ENCODE measurements around the gene MBP.
"Not testable (repeated sequence)": the region's sequence is repeated elsewhere in the genome, so short reads cannot be mapped to it uniquely, and the experiment has no call there.

The MBP gene

DNA sequence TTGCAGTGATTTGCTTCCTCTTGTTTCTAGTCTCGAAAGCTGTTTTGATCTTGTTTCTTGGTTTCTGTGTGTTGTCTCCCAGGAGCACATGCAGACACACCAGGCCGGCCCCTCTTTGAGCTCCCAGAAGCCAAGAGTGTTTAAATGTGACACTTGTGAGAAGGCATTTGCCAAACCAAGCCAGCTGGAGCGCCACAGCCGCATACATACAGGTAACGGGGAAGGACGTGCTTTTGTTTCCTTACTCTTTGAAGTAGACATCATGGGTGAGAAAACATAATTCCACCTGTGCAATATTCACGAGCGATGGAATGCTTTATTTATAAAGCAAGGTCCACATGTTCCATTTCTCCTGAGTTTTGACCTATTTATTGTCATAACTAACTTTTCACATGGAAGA lies 173.0 kb downstream of the MBP start:
- no peak for DNase-seq

DNA sequence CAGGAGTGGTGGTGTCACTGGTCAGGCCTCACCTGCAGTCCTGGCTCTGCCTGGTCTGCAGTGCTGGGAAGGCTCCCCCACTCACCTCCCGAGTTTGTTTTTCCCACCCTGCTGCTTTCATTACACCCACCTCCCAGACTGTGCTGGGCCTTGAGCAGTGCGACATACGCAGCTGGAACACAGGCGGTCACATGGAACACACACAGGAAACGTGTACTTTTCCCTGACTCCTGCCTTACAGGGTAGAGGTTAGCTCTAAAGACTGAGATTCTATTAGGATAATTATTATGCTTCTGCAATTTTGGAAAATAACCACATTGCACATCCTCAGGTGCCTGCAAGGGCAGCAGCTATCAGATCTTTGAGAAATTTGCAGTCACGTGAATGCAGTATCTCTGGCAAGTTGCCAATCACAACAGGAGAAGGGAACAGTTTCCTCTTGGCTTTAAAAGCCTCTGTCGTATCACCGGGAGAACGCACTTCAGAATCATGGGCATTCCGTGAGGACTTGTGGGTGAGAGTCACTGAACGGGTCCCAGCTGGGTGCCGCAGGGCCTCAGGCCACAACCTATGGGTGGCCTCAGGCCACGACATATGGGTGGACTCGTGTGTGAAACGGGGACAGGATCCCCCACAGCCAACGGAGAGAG lies 173.8 kb downstream of the MBP start:
- DNase-seq: peak; percentile 64

- no peak for DNase-seq
These were observed 174.9 kb downstream of the MBP start for GRCh38 chr18:76957384-76958355.

DNA sequence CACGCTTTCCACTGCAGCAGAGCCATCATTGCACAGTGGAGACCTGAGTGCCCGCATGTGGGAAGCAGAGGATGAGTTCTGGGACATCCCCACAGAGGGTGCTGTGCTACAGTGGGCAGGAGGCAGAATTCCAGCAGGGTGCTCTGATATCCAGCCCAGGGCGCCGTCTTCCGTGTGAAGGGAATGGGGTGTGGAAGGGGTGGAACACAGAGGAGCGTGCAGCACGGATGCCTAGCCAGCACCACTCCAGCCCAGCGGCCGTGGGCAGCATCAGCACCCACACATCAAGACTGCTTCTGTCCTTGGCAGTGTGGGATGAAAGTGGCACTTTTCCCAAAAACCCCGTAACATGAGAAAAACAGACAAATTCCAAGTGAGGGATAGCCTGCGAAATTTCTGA lies 175.9 kb downstream of the MBP start:
- no peak for DNase-seq

DNA sequence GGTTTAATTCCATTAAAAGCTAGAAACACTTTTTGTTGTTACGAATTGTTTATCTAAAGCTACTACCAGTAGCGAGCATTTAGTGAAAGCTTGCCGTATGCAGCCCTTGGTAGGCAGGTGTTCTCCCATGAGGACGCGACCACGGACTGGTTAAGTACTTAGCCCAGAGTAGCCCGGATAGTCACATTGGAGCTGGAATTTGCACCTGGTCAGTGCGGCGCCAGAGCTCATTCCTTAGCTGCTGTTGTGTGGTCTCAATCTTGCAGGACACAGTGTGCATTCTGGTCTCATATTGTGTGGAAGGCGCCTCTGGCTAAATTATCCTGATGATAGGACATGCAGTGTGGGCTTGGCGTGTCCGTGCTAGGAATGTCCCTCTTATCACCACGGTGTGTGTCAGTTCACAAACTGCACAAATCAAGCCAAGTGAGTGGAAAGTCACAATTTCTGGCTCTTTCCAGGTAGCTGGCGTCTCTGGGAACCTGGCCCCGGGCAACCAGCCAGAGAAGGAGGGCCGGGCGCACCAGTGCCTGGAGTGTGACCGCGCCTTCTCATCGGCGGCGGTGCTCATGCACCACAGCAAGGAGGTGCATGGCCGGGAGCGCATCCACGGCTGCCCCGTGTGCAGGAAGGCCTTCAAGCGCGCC lies 176.9 kb downstream of the MBP start:
- DNase-seq: no peak

GRCh38 chr18:76953583-76954233 lies 178.9 kb downstream of the MBP start:
- peak; percentile 31 for DNase-seq

- no peak for DNase-seq
These were observed 179.4 kb downstream of the MBP start for GRCh38 chr18:76953156-76953555.

DNA sequence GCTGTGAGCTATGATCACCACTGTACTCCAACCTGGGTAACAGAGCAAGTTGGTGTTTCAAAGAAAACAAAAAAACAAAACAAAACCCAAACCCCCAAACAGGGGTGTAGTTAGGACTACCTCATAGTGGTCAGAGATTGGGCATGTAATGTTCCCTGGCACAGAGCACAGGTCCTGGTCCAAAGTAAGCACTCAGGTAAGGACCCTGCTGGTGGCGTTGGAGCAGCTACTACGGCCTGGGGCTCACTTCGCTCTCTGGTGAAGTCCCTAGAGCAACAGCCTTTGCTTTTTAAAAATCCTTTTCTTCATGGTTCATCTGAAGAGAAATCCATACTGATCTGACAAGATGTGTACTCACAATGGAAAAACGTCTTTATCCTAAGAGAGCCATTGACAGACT lies 179.8 kb downstream of the MBP start:
- no peak for DNase-seq

DNA sequence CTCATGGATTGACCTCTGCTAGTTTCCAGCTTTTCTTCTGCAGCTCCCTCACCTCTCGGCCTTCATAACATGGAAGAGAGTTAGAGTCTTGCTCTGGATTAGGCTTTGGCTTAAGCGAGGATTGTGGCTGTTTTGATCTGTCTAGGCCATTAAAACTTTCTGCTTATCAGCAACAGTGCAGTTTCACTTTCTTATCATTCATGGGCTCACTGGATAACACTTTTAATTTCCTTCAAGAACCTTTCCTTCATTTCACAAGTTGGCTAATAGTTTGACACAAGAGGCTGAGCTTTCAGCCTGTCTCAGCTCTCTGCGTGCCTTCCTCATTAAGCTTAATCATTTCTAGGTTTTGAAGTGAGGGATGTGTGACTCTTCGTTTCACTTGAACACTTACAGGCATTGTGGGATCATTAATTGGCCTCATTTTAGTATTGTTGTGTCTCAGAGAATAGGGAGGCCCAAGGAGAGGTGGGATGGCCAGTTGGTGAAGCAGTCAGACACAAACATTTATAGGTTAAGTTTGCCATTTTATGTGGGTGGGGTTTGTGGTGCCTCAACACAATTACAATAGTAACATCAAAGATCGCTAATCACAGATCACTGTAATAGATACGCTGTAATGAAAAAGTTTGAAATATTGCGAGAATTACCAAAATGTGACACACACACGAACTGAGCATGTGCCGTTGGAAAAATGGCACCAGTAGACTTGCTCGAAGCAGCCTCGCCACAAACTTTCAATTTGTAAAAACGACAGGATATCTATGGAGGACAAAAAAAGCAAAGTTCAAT lies 180.9 kb downstream of the MBP start:
- DNase-seq: no peak

- DNase-seq: no peak
These were observed 184.2 kb downstream of the MBP start for GRCh38 chr18:76948345-76948744.

DNA sequence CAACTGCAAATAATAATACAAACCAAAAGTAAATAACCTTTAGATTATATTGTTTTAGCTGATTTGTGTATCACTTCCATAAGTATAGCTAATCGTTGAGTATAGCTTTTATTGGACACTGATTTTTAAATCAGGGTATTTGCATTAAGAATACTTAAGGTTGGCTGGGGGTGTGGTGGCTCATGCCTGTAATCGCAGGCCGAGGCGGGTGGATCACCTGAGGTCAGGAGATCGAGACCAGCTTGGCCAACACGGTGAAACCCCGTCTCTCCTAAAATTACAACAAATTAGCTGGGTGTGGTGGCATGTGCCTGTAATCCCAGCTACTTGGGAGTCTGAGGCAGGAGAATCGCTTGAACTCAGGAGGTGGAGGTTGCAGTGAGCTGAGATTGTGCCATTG lies 188.2 kb downstream of the MBP start:
- DNase-seq: not testable (repeated sequence)

DNA sequence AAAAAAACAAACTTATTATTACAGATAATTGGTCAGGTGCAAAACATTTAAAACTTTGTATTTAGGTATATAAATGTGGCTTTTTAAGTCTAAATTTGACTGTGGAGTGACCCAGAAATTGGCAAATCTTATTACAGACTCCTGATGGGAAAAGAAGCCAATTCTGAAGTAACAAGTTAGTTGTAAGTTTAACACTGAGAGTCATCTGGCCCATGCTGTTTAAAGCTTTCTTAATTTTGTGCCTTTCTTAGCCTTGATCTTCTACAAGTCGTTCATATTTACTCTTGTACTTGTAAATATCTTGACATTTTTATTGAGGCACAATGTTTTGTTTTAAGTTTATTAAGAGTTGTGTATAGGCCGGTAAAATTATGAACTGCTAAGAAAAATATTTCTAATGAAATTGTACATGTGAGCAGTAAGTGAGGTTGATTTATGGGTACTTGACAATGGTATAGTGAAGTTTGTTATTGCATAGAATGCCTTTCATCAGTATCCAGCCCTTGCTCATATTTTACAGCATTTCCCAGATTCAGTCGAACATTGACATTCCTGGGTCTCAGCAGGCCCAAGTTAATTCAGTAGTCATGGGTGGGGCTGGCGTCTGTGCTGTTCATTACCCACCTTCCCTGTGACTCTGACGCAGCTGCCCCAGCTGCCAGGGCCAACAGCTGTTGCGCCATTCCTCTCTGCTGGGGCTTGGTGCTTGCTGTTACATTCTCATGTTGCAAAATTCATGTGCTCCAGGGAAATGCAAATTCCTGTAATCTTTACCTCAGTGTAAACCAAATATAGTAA lies 188.8 kb downstream of the MBP start:
- DNase-seq: no peak

DNA sequence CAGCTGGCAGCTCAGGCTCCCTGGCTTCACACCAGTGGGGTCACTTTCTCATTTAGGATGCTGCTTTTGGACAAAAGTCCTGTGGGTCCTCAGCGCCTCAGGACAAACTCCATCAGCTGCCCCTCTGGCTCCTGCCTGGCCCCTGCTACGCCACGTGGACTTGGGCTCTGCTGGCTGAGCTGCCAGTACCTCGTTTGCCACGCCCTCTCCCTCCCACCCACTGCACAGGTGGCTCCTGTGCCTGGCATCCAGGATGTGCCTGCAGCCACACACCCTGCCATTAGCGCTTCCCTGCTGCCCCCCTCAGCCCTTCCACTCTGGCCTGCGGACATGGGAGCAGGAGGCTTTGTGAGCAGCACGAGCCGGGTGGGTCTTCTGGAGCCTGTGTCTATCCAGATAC lies 191.3 kb downstream of the MBP start:
- peak; percentile 25 for DNase-seq

DNA sequence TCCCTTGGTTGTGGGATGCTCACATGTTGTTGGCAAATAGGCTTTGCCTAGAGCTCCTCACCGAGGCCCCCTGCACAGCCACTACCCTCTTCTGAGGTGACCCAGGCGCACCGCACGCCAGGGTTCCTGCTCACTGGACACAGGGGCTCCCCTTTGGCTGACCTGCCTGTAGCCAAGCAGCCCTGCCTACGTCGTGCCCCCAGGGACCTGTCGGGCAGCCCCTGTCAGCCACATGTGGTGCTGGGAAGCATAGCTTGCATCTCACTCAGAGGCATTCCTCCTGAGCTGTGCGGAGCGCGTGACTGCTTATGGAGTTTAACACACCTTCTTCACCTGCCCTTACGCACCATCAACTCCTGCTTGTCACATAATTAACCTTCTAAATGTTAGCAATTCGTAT lies 194.0 kb downstream of the MBP start:
- DNase-seq: no peak

DNA sequence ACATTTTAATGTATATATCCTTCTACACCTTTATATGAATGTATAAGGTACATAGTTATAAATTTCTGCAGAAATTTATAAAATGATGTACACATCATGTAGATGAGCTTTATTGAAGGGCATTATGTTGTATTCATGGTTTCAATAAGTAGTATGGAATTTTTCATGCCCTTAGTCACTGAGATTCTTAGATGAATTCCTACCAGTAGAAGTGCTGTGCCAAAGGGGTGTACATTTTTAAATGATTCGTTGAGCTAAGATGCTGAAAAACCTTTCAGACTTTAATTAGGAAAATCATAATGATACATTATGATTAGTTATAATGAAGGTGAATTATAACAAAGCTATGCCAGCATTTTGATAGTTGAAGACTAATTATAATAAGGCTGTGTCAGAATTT lies 195.0 kb downstream of the MBP start:
- no peak for DNase-seq

GRCh38 chr18:76936877-76937276 lies 195.7 kb downstream of the MBP start:
- DNase-seq: no peak

- DNase-seq: no peak
These were observed 196.8 kb downstream of the MBP start for GRCh38 chr18:76935722-76936337.

GRCh38 chr18:76932026-76932819 lies 200.4 kb downstream of the MBP start:
- no peak for DNase-seq

DNA sequence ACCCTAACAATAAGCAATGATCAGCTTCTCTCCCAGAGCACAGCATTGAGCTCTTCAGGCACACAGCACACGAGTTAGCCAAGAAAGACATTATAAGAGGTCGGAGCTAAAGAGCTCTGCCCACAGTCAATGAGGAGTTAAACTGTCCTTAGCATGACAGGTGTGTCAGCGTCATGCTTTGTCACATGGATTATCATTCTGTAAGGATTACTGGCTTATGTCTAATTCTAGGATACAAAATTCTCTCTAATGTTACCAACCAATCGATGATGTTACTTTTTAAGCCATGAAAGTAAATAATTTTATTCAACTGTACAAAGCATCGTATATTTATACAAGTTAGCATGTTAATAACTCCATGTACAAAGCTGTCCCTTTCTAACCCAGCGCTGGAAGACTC lies 201.4 kb downstream of the MBP start:
- no peak for DNase-seq

All from NCI-H146 (cell line).